ENCODE data around the gene HEXIM2. TPM values are rescaled to one million over a fixed set of nuclear protein-coding genes. Genes with fewer than 3 reads are reported as not detected.

Gene HEXIM2
- total and polyA plus RNA-seq, 7 donors: 1.8 to 14.7 (median 7.8) TPM

- Histone ChIP-seq H3K9me3 (no peaks in the 10 kb centered on the region), H3K27me3 (peaks cover 7 to 31% (median 18%) of the 10 kb centered on the region in 3 donors), H3K4me3 (no peak overlapping the region), H3K4me1 (peaks cover 0 to 20% (median 14%) of the 10 kb centered on the region in 4 donors), H3K36me3 (no peaks in the 10 kb centered on the region), H3K27ac (no peak overlapping the region)
- 10 to 20% methylated on average over 12 of the region's 12 CpGs for WGBS, 2 donors
- intact Hi-C loops (cut with DNase I): loop anchor here (1.0 to 5.0 kb wide), 2 partner anchors 58 to 166 kb away; no protein-coding TSS in a partner anchor
- peak; percentile 90 for DNase-seq
- TF ChIP-seq EP300 (IDR thresholded peaks at IDR 0.05): no peak
- TF ChIP-seq CTCF (IDR thresholded peaks at IDR 0.05): peak; percentile 90 to 99 (median 96)
Measured at GRCh38 chr17:45218895-45219661, 57.4 kb downstream of the HEXIM2 start.

Small RNAs within 50 kb of the gene (small RNA-seq; reads per million reads assigned to genes)
- 0 to 0.29 (median 0.12) reads per million in 3 donors for gene MIR6784

Other genes with a start within 250 kb of the HEXIM2 start
- gene GFAP, start 246.4 kb upstream of the HEXIM2 start, total RNA-seq: not detected
- gene GFAP, start 246.4 kb upstream of the HEXIM2 start, polyA plus RNA-seq: 1 to 10 TPM in 2 of 3 donors, not detected in 1; 1.3 to 2.4 TPM
- 1 to 10 TPM in 1 of 4 donors, under 1 TPM in 3; under 0.01 to 1.4 (median 0.30) TPM for gene KIF18B, start 214.1 kb upstream of the HEXIM2 start, total RNA-seq
- 10 to 100 TPM in 1 of 3 donors, 1 to 10 TPM in 1, under 1 TPM in 1; 0.60 to 10.5 (median 1.4) TPM for gene KIF18B, start 214.1 kb upstream of the HEXIM2 start, polyA plus RNA-seq
- gene C1QL1, start 193.6 kb upstream of the HEXIM2 start, total RNA-seq: 1 to 10 TPM in 2 of 4 donors, under 1 TPM in 2; 0.41 to 4.3 (median 1.3) TPM
- 1 to 10 TPM in 2 of 3 donors, not detected in 1; 1.4 to 2.0 TPM for gene C1QL1, start 193.6 kb upstream of the HEXIM2 start, polyA plus RNA-seq
- gene DCAKD, start 110.2 kb upstream of the HEXIM2 start, total RNA-seq: 10 to 100 TPM; 25.2 to 46.0 (median 31.9) TPM
- gene DCAKD, start 110.2 kb upstream of the HEXIM2 start, polyA plus RNA-seq: 10 to 100 TPM in 1 of 3 donors, 1 to 10 TPM in 2; 5.1 to 14.7 (median 7.8) TPM
- gene NMT1, start 100.6 kb upstream of the HEXIM2 start, total RNA-seq: 10 to 100 TPM; 41.0 to 59.2 (median 55.6) TPM
- 10 to 100 TPM; 13.2 to 38.4 (median 15.3) TPM for gene NMT1, start 100.6 kb upstream of the HEXIM2 start, polyA plus RNA-seq
- gene PLCD3, start 29.4 kb upstream of the HEXIM2 start, total RNA-seq: 10 to 100 TPM; 27.4 to 45.7 (median 33.9) TPM
- 100 to 1,000 TPM; 114 to 274 (median 137) TPM for gene PLCD3, start 29.4 kb upstream of the HEXIM2 start, polyA plus RNA-seq
- gene ACBD4, start 26.2 kb upstream of the HEXIM2 start, total RNA-seq: 10 to 100 TPM; 20.0 to 24.9 (median 21.9) TPM
- 10 to 100 TPM; 13.2 to 36.5 (median 20.1) TPM for gene ACBD4, start 26.2 kb upstream of the HEXIM2 start, polyA plus RNA-seq
- 10 to 100 TPM; 41.0 to 60.9 (median 49.4) TPM for gene HEXIM1, start 13.4 kb upstream of the HEXIM2 start, total RNA-seq
- 10 to 100 TPM; 21.6 to 38.8 (median 24.7) TPM for gene HEXIM1, start 13.4 kb upstream of the HEXIM2 start, polyA plus RNA-seq
- gene FMNL1, start 60.0 kb downstream of the HEXIM2 start, total RNA-seq: 10 to 100 TPM in 3 of 4 donors, 1 to 10 TPM in 1; 8.9 to 12.7 (median 11.0) TPM
- 10 to 100 TPM in 2 of 3 donors, 1 to 10 TPM in 1; 9.2 to 35.5 (median 10.8) TPM for gene FMNL1, start 60.0 kb downstream of the HEXIM2 start, polyA plus RNA-seq
- not detected for gene SPATA32, start 100.2 kb downstream of the HEXIM2 start, total RNA-seq
- gene SPATA32, start 100.2 kb downstream of the HEXIM2 start, polyA plus RNA-seq: under 1 TPM in 1 of 3 donors, not detected in 2; 0.07 TPM
- gene MAP3K14, start 155.1 kb downstream of the HEXIM2 start, total RNA-seq: 10 to 100 TPM in 3 of 4 donors, 1 to 10 TPM in 1; 9.2 to 28.5 (median 14.1) TPM
- 10 to 100 TPM in 1 of 3 donors, 1 to 10 TPM in 2; 7.2 to 20.8 (median 9.0) TPM for gene MAP3K14, start 155.1 kb downstream of the HEXIM2 start, polyA plus RNA-seq